H1 (cell line): ENCODE measurements around the gene HAVCR1. TPM values are rescaled to one million over a fixed set of nuclear protein-coding genes. Genes with fewer than 3 reads are reported as not detected.
"Not testable (repeated sequence)": the region's sequence is repeated elsewhere in the genome, so short reads cannot be mapped to it uniquely, and the experiment has no call there.

Experiments used
- CTCF ChIA-PET: fragments of 300-600 bp; sonication (Branson Sonifier 250); formaldehyde crosslinking; loops from one replicate; lab custom pipeline; 2021; ENCODE audit not compliant: partially characterized antibody; lab: Charles Lee
- POLR2A ChIA-PET: fragments of 300-600 bp; sonication (Branson Sonifier 250); formaldehyde crosslinking; loops from one replicate; lab custom pipeline; 2021; ENCODE audit warnings: inconsistent platforms; ENCODE audit not compliant: partially characterized antibody; lab: Charles Lee
- DNase-seq, 2 experiments: peaks; one replicate each; pipeline versions ENCODE4 v3.0.0 to v3.0.0-alpha.2; 2010 to 2022; ENCODE audit warnings: low spot score in 2 of 2, low read depth in 1 of 2, mixed read lengths in 1 of 2
- FAIRE-seq: peaks from 2 replicates; lab custom pipeline; 2011; peaks lifted over from hg19 to GRCh38; lab: Jason Lieb, UNC
- H2AFZ ChIP-seq: 2 replicates; pipeline ENCODE4 v1.8.1; 2012; ENCODE audit warnings: low read length, inconsistent platforms
- H2AK5ac ChIP-seq: 2 replicates; pipeline ENCODE4 v1.6.1; 2013; ENCODE audit warnings: low read depth, low read length
- H2BK120ac ChIP-seq: replicated peaks from 2 replicates; pipeline ENCODE3; 2013; ENCODE audit warnings: low read depth, low read length, inconsistent platforms
- H2BK12ac ChIP-seq: 2 replicates; pipeline ENCODE4 v1.6.1; 2013; ENCODE audit warnings: low read depth, low read length
- H2BK15ac ChIP-seq: 2 replicates; pipeline ENCODE4 v1.6.1; 2013; ENCODE audit warnings: low read length
- H2BK20ac ChIP-seq: 2 replicates; pipeline ENCODE4 v1.6.1; 2013; ENCODE audit warnings: low read length
- H2BK5ac ChIP-seq: 2 replicates; pipeline ENCODE4 v1.6.1; 2013; ENCODE audit warnings: low read depth, low read length
- H3K14ac ChIP-seq: 2 replicates; pipeline ENCODE4 v1.6.1; 2013; ENCODE audit warnings: inconsistent platforms; ENCODE audit not compliant: insufficient read length
- H3K18ac ChIP-seq: 2 replicates; pipeline ENCODE4 v1.6.1; 2013; ENCODE audit warnings: low read length; ENCODE audit errors: extremely low read depth
- H3K23ac ChIP-seq: 2 replicates; pipeline ENCODE4 v1.6.1; 2013; ENCODE audit warnings: inconsistent platforms; ENCODE audit not compliant: insufficient read length
- H3K23me2 ChIP-seq: 2 replicates; pipeline ENCODE4 v1.6.1; 2013; ENCODE audit warnings: low read depth, low read length
- H3K27ac ChIP-seq: 2 replicates; pipeline ENCODE4 v1.6.1; 2011; ENCODE audit warnings: low read depth, low read length, inconsistent platforms
- H3K27me3 ChIP-seq, 4 experiments: replicated peaks in 1 of 4; 1 replicate in 1 of 4; 2 replicates in 3 of 4; pipeline versions ENCODE4 v1.6.1 to v1.8.1; 2011 to 2013; ENCODE audit warnings: low read length in 3 of 4, mild to moderate bottlenecking in 3 of 4, inconsistent platforms in 2 of 4, mixed read lengths in 2 of 4, moderate library complexity in 1 of 4; ENCODE audit not compliant: control insufficient read depth in 3 of 4, insufficient read depth in 3 of 4; ENCODE audit errors: extremely low read depth in 1 of 4
- H3K36me3 ChIP-seq, 4 experiments: 2 replicates each; pipeline versions ENCODE4 v1.6.1 to v1.8.1; 2011 to 2013; ENCODE audit warnings: mild to moderate bottlenecking in 4 of 4, low read length in 3 of 4, moderate library complexity in 2 of 4, control low read depth in 1 of 4, inconsistent platforms in 1 of 4; ENCODE audit not compliant: insufficient read depth in 4 of 4, control insufficient read depth in 2 of 4
- H3K4ac ChIP-seq: replicated peaks from 2 replicates; pipeline ENCODE3; 2013; ENCODE audit warnings: low read length, low read depth, mixed read lengths, inconsistent platforms; ENCODE audit not compliant: insufficient read length
- H3K4me1 ChIP-seq, 4 experiments: replicated peaks in 1 of 4; 1 replicate in 1 of 4; 2 replicates in 3 of 4; pipeline versions ENCODE4 v1.6.1 to v1.8.1; 2011 to 2013; ENCODE audit warnings: low read length in 3 of 4, inconsistent platforms in 2 of 4, mixed read lengths in 1 of 4; ENCODE audit not compliant: insufficient read depth in 4 of 4, control insufficient read depth in 3 of 4
- H3K4me2 ChIP-seq, 2 experiments: 2 replicates each; pipeline versions ENCODE4 v1.6.1 to v1.8.1; 2011 to 2013; ENCODE audit warnings: low read depth in 2 of 2, low read length in 2 of 2, control low read depth in 1 of 2, inconsistent platforms in 1 of 2, mild to moderate bottlenecking in 1 of 2; ENCODE audit not compliant: insufficient read depth in 1 of 2
- H3K4me3 ChIP-seq, 4 experiments: fragments of 200-600, 300-600 bp in 1 of 4; sonication (generic), shearing (Covaris generic), sonication (Bioruptor Twin) in 1 of 4; 2 replicates each; pipeline versions ENCODE4 v1.5.1 to v1.8.1; 2011 to 2016; ENCODE audit warnings: low read length in 4 of 4, low read depth in 3 of 4, control low read depth in 2 of 4, inconsistent platforms in 2 of 4, mild to moderate bottlenecking in 2 of 4, mixed read lengths in 1 of 4, moderate library complexity in 1 of 4; ENCODE audit not compliant: insufficient read depth in 2 of 4; ENCODE audit errors: extremely low read depth in 1 of 4
- H3K56ac ChIP-seq: replicated peaks from 2 replicates; pipeline ENCODE3; 2013; ENCODE audit warnings: low read depth, mild to moderate bottlenecking, mixed read lengths, low read length, inconsistent platforms; ENCODE audit not compliant: insufficient read length
- H3K79me1 ChIP-seq: 2 replicates; pipeline ENCODE4 v1.6.1; 2013; ENCODE audit warnings: low read depth, low read length, control low read depth
- H3K79me2 ChIP-seq, 2 experiments: 2 replicates each; pipeline versions ENCODE4 v1.6.1 to v1.8.1; 2012 to 2013; ENCODE audit warnings: low read length in 2 of 2, mild to moderate bottlenecking in 2 of 2, inconsistent platforms in 1 of 2; ENCODE audit not compliant: insufficient read depth in 2 of 2, control insufficient read depth in 1 of 2
- H3K9ac ChIP-seq, 4 experiments: replicated peaks in 1 of 4; 1 replicate in 1 of 4; 2 replicates in 3 of 4; pipeline versions ENCODE4 v1.6.1 to v1.8.1; 2011 to 2013; ENCODE audit warnings: low read depth in 3 of 4, low read length in 3 of 4, control low read depth in 2 of 4, mild to moderate bottlenecking in 2 of 4, moderate library complexity in 2 of 4, inconsistent platforms in 1 of 4; ENCODE audit errors: extremely low read depth in 1 of 4
- H3K9me3 ChIP-seq, 2 experiments: 2 replicates each; pipeline versions ENCODE4 v1.6.1 to v1.8.1; 2012 to 2013; ENCODE audit warnings: mild to moderate bottlenecking in 2 of 2, moderate library complexity in 2 of 2, control low read depth in 1 of 2, inconsistent platforms in 1 of 2, low read depth in 1 of 2, low read length in 1 of 2, mixed read lengths in 1 of 2; ENCODE audit not compliant: insufficient read depth in 2 of 2
- H4K20me1 ChIP-seq, 2 experiments: replicated peaks in 1 of 2; 2 replicates each; pipeline versions ENCODE3 to v1.8.1; 2011 to 2013; ENCODE audit warnings: inconsistent platforms in 2 of 2, low read length in 2 of 2, mild to moderate bottlenecking in 1 of 2; ENCODE audit not compliant: insufficient read depth in 2 of 2, control insufficient read depth in 1 of 2
- H4K5ac ChIP-seq: 2 replicates; pipeline ENCODE4 v1.6.1; 2013; ENCODE audit warnings: low read length, low read depth, mixed read lengths, inconsistent platforms; ENCODE audit not compliant: insufficient read length
- H4K8ac ChIP-seq: 2 replicates; pipeline ENCODE4 v1.8.0; 2013; ENCODE audit warnings: mild to moderate bottlenecking, moderate library complexity, low read length, inconsistent platforms; ENCODE audit not compliant: insufficient read depth; ENCODE audit errors: extremely low read depth
- H4K91ac ChIP-seq: replicated peaks from 2 replicates; pipeline ENCODE3; 2013; ENCODE audit warnings: low read length, mixed read lengths, inconsistent platforms; ENCODE audit not compliant: insufficient read length
- WGBS, 2 experiments: shearing (Covaris generic) in 1 of 2; methylation state at CpG; one replicate each; pipeline versions ENCODE4 v1.1.6 to v1.1.7; 2013 to 2015; ENCODE audit warnings: low lambda C conversion rate in 2 of 2, mixed read lengths in 2 of 2, inconsistent platforms in 1 of 2, low coverage in 1 of 2, missing lambda C conversion rate in 1 of 2; ENCODE audit not compliant: insufficient replicate concordance in 2 of 2, insufficient coverage in 1 of 2, insufficient read length in 1 of 2; ENCODE audit errors: extremely low coverage in 1 of 2, missing lambda C conversion rate in 1 of 2; 5-methylcytosine and 5-hydroxymethylcytosine counted together
- polyA plus RNA-seq, 7 experiments: library from polyadenylated mRNA; depleted of rRNA in 3 of 7; stranded (reverse) in 5 of 7; unstranded in 2 of 7; fragments of >200 nt in 5 of 7; fragments of 200-250 nt in 2 of 7; gene quantifications; 1 replicate in 5 of 7; 2 replicates in 1 of 7; 4 replicates in 1 of 7; pipeline versions ENCODE4 v1.2.1 to v1.2.3, GENCODE V29; 2011 to 2013; ENCODE audit warnings: missing spikeins in 2 of 7, mixed read lengths in 2 of 7
- total RNA-seq: library from RNA; stranded (reverse); fragmentation: NEBNext Ultra II Directional; extraction: Animal tissue kit (Norgen Biotek cat#: 25700); gene quantifications from 2 replicates; pipeline ENCODE4 v1.2.1, GENCODE V29; 2021

The HAVCR1 gene
- total and polyA plus RNA-seq, 2 of the 8 experiments (the other 6 are each of a cell fraction or from before 2014, with no cell fraction given): not detected

DNA sequence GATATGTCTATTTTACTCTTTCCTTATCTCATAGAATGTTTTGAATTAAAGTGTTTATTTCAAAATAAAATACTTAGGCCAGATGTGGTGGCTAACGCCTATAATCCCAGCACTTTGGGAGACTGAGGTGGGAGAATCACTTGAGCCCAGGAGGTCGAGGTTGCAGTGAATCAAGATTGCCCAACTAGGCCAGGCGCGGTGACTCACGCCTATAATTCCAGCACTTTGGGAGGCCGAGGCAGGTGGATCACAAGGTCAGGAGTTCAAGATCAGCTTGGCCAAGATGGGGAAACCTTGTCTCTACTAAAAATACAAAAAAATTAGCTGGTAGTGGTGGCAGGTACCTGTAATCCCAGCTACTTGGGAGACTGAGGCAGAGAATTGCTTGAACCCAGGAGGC is 2.1 kb downstream of the HAVCR1 start:
- POLR2A ChIA-PET: not testable (repeated sequence)
- CTCF ChIA-PET: interaction anchor here (2.3 kb wide), 1 partner anchor 11 kb away, joined by 5 read pairs; no protein-coding TSS in a partner anchor
- WGBS, 2 experiments: 89% methylated on average over 6 of the region's 6 CpGs; no CpG with 5 or more reads in 1 of the 2 experiments

More for the DNA sequence above, 2.1 kb downstream of the HAVCR1 start:
- H3K14ac ChIP-seq, H3K4me3 ChIP-seq, H3K23me2 ChIP-seq, H2BK15ac ChIP-seq, H3K27ac ChIP-seq, H3K36me3 ChIP-seq, H3K18ac ChIP-seq, FAIRE-seq, H2AK5ac ChIP-seq, H4K5ac ChIP-seq, H4K8ac ChIP-seq, H4K20me1 ChIP-seq, H2AFZ ChIP-seq, H3K56ac ChIP-seq, H3K9me3 ChIP-seq, DNase-seq, H3K4me1 ChIP-seq, H3K9ac ChIP-seq, H2BK5ac ChIP-seq, H3K4ac ChIP-seq, H3K4me2 ChIP-seq, H2BK20ac ChIP-seq, H2BK120ac ChIP-seq, H3K79me2 ChIP-seq, H2BK12ac ChIP-seq, H4K91ac ChIP-seq, H3K79me1 ChIP-seq, H3K27me3 ChIP-seq, H3K23ac ChIP-seq: not testable (repeated sequence)
